ENCODE data around the gene ENDOU.

ENDOU gene

GRCh38 chr12:47758834-47759690 is 33.8 kb upstream of the ENDOU start, which contains the start of gene RAPGEF3:
Gene RAPGEF3 (minus strand): TSS chr12:47758880. CDS start chr12:47758556, 324 bp downstream.
- no CpG with 5 or more reads among the region's 57 CpGs for whole genome bisulfite sequencing, 2 donors (ENCODE audit: extremely low coverage in 2 of 2, insufficient read length in 2 of 2, insufficient replicate concordance in 1 of 2)
- Histone ChIP-seq H4K8ac (ENCODE audit: low read depth, low read length) (no peak within 1 kb of the TSS), H3K4me2 (ENCODE audit: insufficient read depth, low read length, poor library complexity, severe bottlenecking) (peak within 1 kb of the TSS; percentile 93), H3K14ac (ENCODE audit: low read length) (peak within 1 kb of the TSS; percentile 77), H3K23ac (ENCODE audit: low read depth, low read length, poor library complexity) (peak within 1 kb of the TSS; percentile 70), H3K4me3 (ENCODE audit: low read length in 2 of 2) (peak within 1 kb of the TSS; percentile 25 to 70), H2AK5ac (ENCODE audit: low read depth, low read length) (peak within 1 kb of the TSS; percentile 78), H3K18ac (ENCODE audit: low read length) (peak within 1 kb of the TSS; percentile 96), H2BK120ac (ENCODE audit: low read depth, low read length) (no peak within 1 kb of the TSS), H3K9ac (ENCODE audit: low read depth, low read length, poor library complexity) (peak within 1 kb of the TSS; percentile 79), H2AFZ (ENCODE audit: low read length) (peak within 1 kb of the TSS; percentile 98), H2BK15ac (ENCODE audit: low read length) (peak within 1 kb of the TSS; percentile 90), H3K4me1 (ENCODE audit: control insufficient read depth in 2 of 2, insufficient read depth in 1 of 2, low read depth in 1 of 2, low read length in 2 of 2) (peaks cover 17 to 22% of the 10 kb centered on the region in 2 donors), H2BK5ac (ENCODE audit: low read length) (peak within 1 kb of the TSS; percentile 26), H2BK12ac (ENCODE audit: low read length) (peak within 1 kb of the TSS; percentile 85), H3K4ac (ENCODE audit: low read length) (peak within 1 kb of the TSS; percentile 53), H3K27ac (replicated peaks; ENCODE audit: low read length) (no peak within 1 kb of the TSS), H3K27me3 (ENCODE audit: control insufficient read depth in 3 of 3, insufficient read depth in 3 of 3, low read depth in 1 of 3, low read length in 3 of 3) (peaks cover 0 to 5% (median 0%) of the 10 kb centered on the region in 3 experiments), H3K9me3 (replicated peaks in 1 of 2; ENCODE audit: control insufficient read depth in 2 of 2, insufficient read depth in 1 of 2, low read depth in 1 of 2, low read length in 2 of 2) (no peaks in the 10 kb centered on the region), H4K91ac (ENCODE audit: low read depth, low read length, poor library complexity) (peak within 1 kb of the TSS; percentile 50), H3K79me1 (ENCODE audit: low read depth, low read length) (no peaks in the 10 kb centered on the region), H3K36me3 (replicated peaks in 1 of 2; ENCODE audit: control insufficient read depth in 2 of 2, insufficient read depth in 2 of 2, low read length in 2 of 2) (no peaks in the 10 kb centered on the region)
- peak; percentile 63 for DNase-seq (ENCODE audit: low spot score)

DNA sequence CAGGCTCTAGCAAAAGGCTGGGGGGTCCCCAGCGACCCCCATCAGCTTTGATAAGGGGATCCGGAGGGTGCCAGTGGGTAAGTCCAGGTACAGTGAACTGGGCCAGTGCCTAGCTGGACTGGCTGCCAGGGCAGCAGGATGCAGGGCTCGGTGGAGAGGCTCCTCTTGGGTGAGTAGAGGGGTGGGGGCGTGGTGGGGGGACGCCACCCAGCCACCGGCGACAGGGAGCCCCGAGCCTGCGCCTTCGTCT is 33.2 kb upstream of the ENDOU start:
- peak overlapping the region; percentile 26 for H2BK5ac ChIP-seq (ENCODE audit: low read length)
- H3K79me1 ChIP-seq (ENCODE audit: low read depth, low read length): no peaks in the 10 kb centered on the region
- no peak overlapping the region for H4K8ac ChIP-seq (ENCODE audit: low read depth, low read length)
- no peak overlapping the region for H4K91ac ChIP-seq (ENCODE audit: low read depth, low read length, poor library complexity)
- H2BK15ac ChIP-seq (ENCODE audit: low read length): peak overlapping the region; percentile 53
- no peak overlapping the region for H2BK12ac ChIP-seq (ENCODE audit: low read length)
- H3K27ac ChIP-seq (replicated peaks; ENCODE audit: low read length): no peak overlapping the region
- H3K14ac ChIP-seq (ENCODE audit: low read length): peak overlapping the region; percentile 77
- peaks cover 0 to 5% (median 0%) of the 10 kb centered on the region in 3 experiments for H3K27me3 ChIP-seq (ENCODE audit: control insufficient read depth in 3 of 3, insufficient read depth in 3 of 3, low read depth in 1 of 3, low read length in 3 of 3)
- WGBS, 2 donors (ENCODE audit: extremely low coverage in 2 of 2, insufficient read length in 2 of 2, insufficient replicate concordance in 1 of 2): no CpG with 5 or more reads among the region's 10 CpGs
- H3K4me2 ChIP-seq (ENCODE audit: insufficient read depth, low read length, poor library complexity, severe bottlenecking): peak overlapping the region; percentile 93
- H3K36me3 ChIP-seq (replicated peaks in 1 of 2; ENCODE audit: control insufficient read depth in 2 of 2, insufficient read depth in 2 of 2, low read length in 2 of 2): no peaks in the 10 kb centered on the region
- H2AFZ ChIP-seq (ENCODE audit: low read length): peak overlapping the region; percentile 98
- peak overlapping the region; percentile 85 for H3K18ac ChIP-seq (ENCODE audit: low read length)
- H3K4me1 ChIP-seq (ENCODE audit: control insufficient read depth in 2 of 2, insufficient read depth in 1 of 2, low read depth in 1 of 2, low read length in 2 of 2): peaks cover 17 to 22% of the 10 kb centered on the region in 2 donors
- peak overlapping the region in 1 of 2 donors; percentile 70 for H3K4me3 ChIP-seq (ENCODE audit: low read length in 2 of 2)
- peak overlapping the region; percentile 60 for H3K9ac ChIP-seq (ENCODE audit: low read depth, low read length, poor library complexity)
- H3K4ac ChIP-seq (ENCODE audit: low read length): no peak overlapping the region
- DNase-seq (ENCODE audit: low spot score): no peak
- peak overlapping the region; percentile 70 for H3K23ac ChIP-seq (ENCODE audit: low read depth, low read length, poor library complexity)
- H2BK120ac ChIP-seq (ENCODE audit: low read depth, low read length): no peak overlapping the region
- H2AK5ac ChIP-seq (ENCODE audit: low read depth, low read length): peak overlapping the region; percentile 56
- H3K9me3 ChIP-seq (replicated peaks in 1 of 2; ENCODE audit: control insufficient read depth in 2 of 2, insufficient read depth in 1 of 2, low read depth in 1 of 2, low read length in 2 of 2): no peaks in the 10 kb centered on the region

GRCh38 chr12:47757840-47758583 is 32.7 kb upstream of the ENDOU start:
- Histone ChIP-seq H2BK12ac (ENCODE audit: low read length) (peak overlapping the region; percentile 85), H2AK5ac (ENCODE audit: low read depth, low read length) (peak overlapping the region; percentile 78), H3K4me1 (ENCODE audit: control insufficient read depth in 2 of 2, insufficient read depth in 1 of 2, low read depth in 1 of 2, low read length in 2 of 2) (peaks cover 17 to 22% of the 10 kb centered on the region in 2 donors), H3K14ac (ENCODE audit: low read length) (peak overlapping the region; percentile 77), H3K4ac (ENCODE audit: low read length) (peak overlapping the region; percentile 53), H3K23ac (ENCODE audit: low read depth, low read length, poor library complexity) (peak overlapping the region; percentile 70), H2AFZ (ENCODE audit: low read length) (peak overlapping the region; percentile 98), H3K27ac (replicated peaks; ENCODE audit: low read length) (no peak overlapping the region), H2BK5ac (ENCODE audit: low read length) (no peak overlapping the region), H3K79me1 (ENCODE audit: low read depth, low read length) (no peaks in the 10 kb centered on the region), H3K9me3 (replicated peaks in 1 of 2; ENCODE audit: control insufficient read depth in 2 of 2, insufficient read depth in 1 of 2, low read depth in 1 of 2, low read length in 2 of 2) (no peaks in the 10 kb centered on the region), H4K91ac (ENCODE audit: low read depth, low read length, poor library complexity) (peak overlapping the region; percentile 50), H3K9ac (ENCODE audit: low read depth, low read length, poor library complexity) (peak overlapping the region; percentile 25), H4K8ac (ENCODE audit: low read depth, low read length) (no peak overlapping the region), H3K27me3 (ENCODE audit: control insufficient read depth in 3 of 3, insufficient read depth in 3 of 3, low read depth in 1 of 3, low read length in 3 of 3) (peaks cover 0 to 5% (median 0%) of the 10 kb centered on the region in 3 experiments), H3K4me2 (ENCODE audit: insufficient read depth, low read length, poor library complexity, severe bottlenecking) (peak overlapping the region; percentile 93), H2BK15ac (ENCODE audit: low read length) (peak overlapping the region; percentile 90), H3K18ac (ENCODE audit: low read length) (peak overlapping the region; percentile 85), H3K36me3 (replicated peaks in 1 of 2; ENCODE audit: control insufficient read depth in 2 of 2, insufficient read depth in 2 of 2, low read length in 2 of 2) (no peaks in the 10 kb centered on the region), H3K4me3 (ENCODE audit: low read length in 2 of 2) (peak overlapping the region in 1 of 2 donors; percentile 70), H2BK120ac (ENCODE audit: low read depth, low read length) (no peak overlapping the region)
- no peak for DNase-seq (ENCODE audit: low spot score)
- WGBS, 2 donors (ENCODE audit: extremely low coverage in 2 of 2, insufficient read length in 2 of 2, insufficient replicate concordance in 1 of 2): no CpG with 5 or more reads among the region's 20 CpGs
